ENCODE results near the gene S100Z.
"Not testable (repeated sequence)": the region's sequence is repeated elsewhere in the genome, so short reads cannot be mapped to it uniquely, and the experiment has no call there.

Gene S100Z

GRCh38 chr5:76808141-76808691 lies 41.6 kb upstream of the S100Z start:
- no peak overlapping the region for H3K4me3 ChIP-seq (replicated peaks; ENCODE audit: insufficient read depth, low read length)
- DNase-seq (ENCODE audit: low read depth in 1 of 2, low spot score in 1 of 2), result no peak
- no peak overlapping the region for H3K27ac ChIP-seq (replicated peaks)

GRCh38 chr5:76809141-76809540 lies 40.7 kb upstream of the S100Z start:
- Histone ChIP-seq H3K27ac (replicated peaks) (no peak overlapping the region), H3K4me3 (replicated peaks; ENCODE audit: insufficient read depth, low read length) (no peak overlapping the region), H3K27me3 (ENCODE audit: insufficient read depth, poor library complexity, severe bottlenecking) (no peaks in the 10 kb centered on the region)
- no peak for DNase-seq (ENCODE audit: low read depth in 1 of 2, low spot score in 1 of 2)
- TF ChIP-seq SPI1 (IDR thresholded peaks at IDR 0.05; ENCODE audit: borderline replicate concordance, low read depth) (no peak), CTCF (IDR thresholded peaks at IDR 0.05; ENCODE audit: insufficient read depth, low read length) (no peak), REST (IDR thresholded peaks at IDR 0.05; ENCODE audit: insufficient replicate concordance, low read depth) (no peak), POLR2AphosphoS5 (IDR thresholded peaks at IDR 0.05; ENCODE audit: low read depth) (no peak), GABPA (IDR thresholded peaks at IDR 0.05; ENCODE audit: low read depth) (no peak)

More at GRCh38 chr5:76808141-76808691, 41.6 kb upstream of the S100Z start:
- H3K27me3 ChIP-seq (ENCODE audit: insufficient read depth, poor library complexity, severe bottlenecking), result no peaks in the 10 kb centered on the region
- TF ChIP-seq CTCF (IDR thresholded peaks at IDR 0.05; ENCODE audit: insufficient read depth, low read length) (no peak), REST (IDR thresholded peaks at IDR 0.05; ENCODE audit: insufficient replicate concordance, low read depth) (no peak), POLR2AphosphoS5 (IDR thresholded peaks at IDR 0.05; ENCODE audit: low read depth) (no peak), GABPA (IDR thresholded peaks at IDR 0.05; ENCODE audit: low read depth) (no peak), SPI1 (IDR thresholded peaks at IDR 0.05; ENCODE audit: borderline replicate concordance, low read depth) (no peak)

- Histone ChIP-seq H3K4me3 (replicated peaks; ENCODE audit: insufficient read depth, low read length) (no peak overlapping the region), H3K27me3 (ENCODE audit: insufficient read depth, poor library complexity, severe bottlenecking) (no peaks in the 10 kb centered on the region), H3K27ac (replicated peaks) (no peak overlapping the region)
- no peak for DNase-seq (ENCODE audit: low read depth in 1 of 2, low spot score in 1 of 2)
- TF ChIP-seq GABPA (IDR thresholded peaks at IDR 0.05; ENCODE audit: low read depth) (no peak), POLR2AphosphoS5 (IDR thresholded peaks at IDR 0.05; ENCODE audit: low read depth) (no peak), SPI1 (IDR thresholded peaks at IDR 0.05; ENCODE audit: borderline replicate concordance, low read depth) (no peak), CTCF (IDR thresholded peaks at IDR 0.05; ENCODE audit: insufficient read depth, low read length) (no peak)
These were observed 39.6 kb upstream of the S100Z start for GRCh38 chr5:76810236-76810635.

DNA sequence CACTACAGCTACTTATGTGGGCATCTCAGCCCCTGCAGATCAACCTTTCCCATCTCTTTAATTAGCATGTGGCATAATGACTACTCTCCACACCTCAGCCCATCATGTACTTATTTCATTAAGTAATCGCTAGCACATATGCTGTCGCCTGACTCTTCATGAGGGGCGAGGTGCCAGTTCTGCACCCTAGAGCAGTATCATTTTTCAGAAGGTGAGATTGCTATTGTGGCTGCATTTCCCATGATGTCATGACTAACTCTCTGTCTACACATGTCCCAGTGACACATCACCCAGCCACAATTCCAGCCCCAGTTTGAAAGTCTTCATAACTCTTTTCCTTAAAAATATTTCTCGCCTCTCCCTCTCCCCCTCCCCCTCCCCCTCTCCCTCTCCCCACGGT lies 38.6 kb upstream of the S100Z start:
- Histone ChIP-seq H3K4me3 (replicated peaks; ENCODE audit: insufficient read depth, low read length) (no peak overlapping the region), H3K27ac (replicated peaks) (no peak overlapping the region), H3K27me3 (ENCODE audit: insufficient read depth, poor library complexity, severe bottlenecking) (no peaks in the 10 kb centered on the region)
- TF ChIP-seq GABPA (IDR thresholded peaks at IDR 0.05; ENCODE audit: low read depth), result no peak
- no peak for TF ChIP-seq SPI1 (IDR thresholded peaks at IDR 0.05; ENCODE audit: borderline replicate concordance, low read depth)
- TF ChIP-seq CTCF (IDR thresholded peaks at IDR 0.05; ENCODE audit: insufficient read depth, low read length), result no peak
- TF ChIP-seq REST (IDR thresholded peaks at IDR 0.05; ENCODE audit: insufficient replicate concordance, low read depth), result no peak
- no peak for TF ChIP-seq POLR2AphosphoS5 (IDR thresholded peaks at IDR 0.05; ENCODE audit: low read depth)
- no peak for DNase-seq (ENCODE audit: low read depth in 1 of 2, low spot score in 1 of 2)

DNA sequence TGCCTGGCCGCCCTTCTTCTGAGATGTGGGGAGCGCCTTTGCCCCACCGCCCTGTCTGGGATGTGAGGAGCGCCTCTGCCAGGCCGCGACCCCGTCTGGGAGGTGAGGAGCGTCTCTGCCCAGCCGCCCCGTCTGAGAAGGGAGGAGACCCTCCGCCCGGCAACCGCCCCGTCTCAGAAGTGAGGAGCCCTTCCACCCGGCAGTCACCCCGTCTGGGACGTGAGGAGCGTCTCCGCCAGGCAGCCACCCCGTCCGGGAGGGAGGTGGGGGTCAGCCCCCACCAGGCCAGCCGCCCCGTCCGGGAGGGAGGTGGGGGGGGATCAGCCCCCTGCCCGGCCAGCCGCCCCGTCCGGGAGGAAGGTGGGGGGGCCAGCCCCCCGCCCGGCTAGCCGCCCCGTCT lies 37.6 kb upstream of the S100Z start:
- DNase-seq (ENCODE audit: low read depth in 1 of 2, low spot score in 1 of 2); H3K27me3 ChIP-seq (ENCODE audit: insufficient read depth, poor library complexity, severe bottlenecking); H3K27ac ChIP-seq (replicated peaks); H3K4me3 ChIP-seq (replicated peaks; ENCODE audit: insufficient read depth, low read length): not testable (repeated sequence)

Data from HL-60 (cell line).